Measurements from ENCODE around the gene MYLK3.

Gene MYLK3

DNA sequence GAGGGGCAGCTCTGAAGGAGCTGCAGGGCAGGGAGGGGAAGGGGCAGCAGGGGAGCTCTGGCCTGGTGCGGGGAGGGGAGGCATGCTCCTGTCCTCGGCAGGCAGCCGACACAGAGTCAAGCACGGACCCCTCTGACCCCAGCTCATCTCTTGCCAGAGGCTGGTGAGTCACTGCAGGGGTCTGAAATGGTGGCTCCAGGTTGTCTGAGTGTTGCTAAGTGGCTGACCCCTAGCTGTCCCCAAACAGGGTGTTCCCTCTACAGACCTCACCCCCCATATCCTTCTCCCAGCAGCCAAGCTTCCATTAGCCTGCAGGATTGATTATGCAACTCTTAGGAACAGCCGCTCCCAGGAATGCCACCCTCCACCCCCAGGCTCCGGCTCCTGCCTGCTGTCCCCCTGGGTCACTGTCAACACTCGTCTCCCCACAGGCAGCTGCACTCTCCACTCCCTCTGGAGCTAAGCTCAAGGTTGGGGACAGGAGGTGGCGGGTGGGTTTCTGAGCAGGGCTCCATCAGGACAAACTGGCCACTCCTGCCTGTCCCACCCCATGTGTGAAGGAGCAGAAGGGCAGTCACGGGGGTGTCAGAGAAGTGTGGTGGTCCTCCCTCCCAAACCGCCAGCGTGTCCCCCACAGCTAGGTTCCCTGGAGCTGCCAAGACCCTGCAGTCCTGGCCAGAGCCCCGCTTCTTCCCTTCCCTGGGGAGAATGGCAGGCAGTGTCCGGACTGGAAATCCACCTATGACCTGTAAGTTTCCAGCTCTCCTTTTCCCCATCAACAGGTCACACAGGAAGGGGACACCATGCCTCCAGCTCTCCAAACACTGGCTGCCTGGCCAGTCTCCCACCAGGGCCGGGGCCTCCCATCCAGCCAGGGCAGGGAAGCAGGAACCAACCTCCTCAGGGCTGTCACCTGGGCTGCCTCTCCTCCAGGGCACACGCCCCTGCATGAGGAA, 1.0 kb downstream of the MYLK3 start:
- in situ Hi-C loops (cut with MboI; ENCODE audit: low pct_unique_long_range_greater_than_20kb, low sequenced_read_pairs, unreplicated experiment): no loop called here
- no peak for DNase-seq (ENCODE audit: low spot score)
- TF ChIP-seq, protein P1, sequence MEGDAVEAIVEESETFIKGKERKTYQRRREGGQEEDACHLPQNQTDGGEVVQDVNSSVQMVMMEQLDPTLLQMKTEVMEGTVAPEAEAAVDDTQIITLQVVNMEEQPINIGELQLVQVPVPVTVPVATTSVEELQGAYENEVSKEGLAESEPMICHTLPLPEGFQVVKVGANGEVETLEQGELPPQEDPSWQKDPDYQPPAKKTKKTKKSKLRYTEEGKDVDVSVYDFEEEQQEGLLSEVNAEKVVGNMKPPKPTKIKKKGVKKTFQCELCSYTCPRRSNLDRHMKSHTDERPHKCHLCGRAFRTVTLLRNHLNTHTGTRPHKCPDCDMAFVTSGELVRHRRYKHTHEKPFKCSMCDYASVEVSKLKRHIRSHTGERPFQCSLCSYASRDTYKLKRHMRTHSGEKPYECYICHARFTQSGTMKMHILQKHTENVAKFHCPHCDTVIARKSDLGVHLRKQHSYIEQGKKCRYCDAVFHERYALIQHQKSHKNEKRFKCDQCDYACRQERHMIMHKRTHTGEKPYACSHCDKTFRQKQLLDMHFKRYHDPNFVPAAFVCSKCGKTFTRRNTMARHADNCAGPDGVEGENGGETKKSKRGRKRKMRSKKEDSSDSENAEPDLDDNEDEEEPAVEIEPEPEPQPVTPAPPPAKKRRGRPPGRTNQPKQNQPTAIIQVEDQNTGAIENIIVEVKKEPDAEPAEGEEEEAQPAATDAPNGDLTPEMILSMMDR (IDR thresholded peaks at IDR 0.05; ENCODE audit: extremely low read depth, insufficient read depth, missing control alignments): no peak

DNA sequence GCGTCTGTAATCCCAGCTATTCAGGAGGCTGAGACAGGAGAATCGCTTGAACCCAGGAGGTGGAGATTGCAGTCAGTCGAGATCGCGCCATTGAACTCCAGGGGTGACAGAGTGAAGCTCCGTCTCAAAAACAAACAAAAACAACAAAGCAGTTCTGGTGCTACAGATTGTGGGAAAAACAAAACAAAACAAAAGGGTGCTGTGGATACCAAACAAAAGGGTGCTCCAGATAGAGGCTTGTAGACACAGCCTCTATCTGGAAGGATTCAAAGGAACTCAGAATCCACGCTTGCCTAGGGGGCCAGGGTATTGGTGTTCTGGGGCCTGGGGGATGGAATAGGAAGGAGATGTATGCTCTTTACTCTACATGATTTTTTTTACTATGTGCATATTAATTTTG, 2.5 kb downstream of the MYLK3 start:
- in situ Hi-C loops (cut with MboI; ENCODE audit: low pct_unique_long_range_greater_than_20kb, low sequenced_read_pairs, unreplicated experiment): no loop called here
- no peak for DNase-seq (ENCODE audit: low spot score)
- TF ChIP-seq, protein P1 (IDR thresholded peaks at IDR 0.05; ENCODE audit: extremely low read depth, insufficient read depth, missing control alignments): no peak

DNA sequence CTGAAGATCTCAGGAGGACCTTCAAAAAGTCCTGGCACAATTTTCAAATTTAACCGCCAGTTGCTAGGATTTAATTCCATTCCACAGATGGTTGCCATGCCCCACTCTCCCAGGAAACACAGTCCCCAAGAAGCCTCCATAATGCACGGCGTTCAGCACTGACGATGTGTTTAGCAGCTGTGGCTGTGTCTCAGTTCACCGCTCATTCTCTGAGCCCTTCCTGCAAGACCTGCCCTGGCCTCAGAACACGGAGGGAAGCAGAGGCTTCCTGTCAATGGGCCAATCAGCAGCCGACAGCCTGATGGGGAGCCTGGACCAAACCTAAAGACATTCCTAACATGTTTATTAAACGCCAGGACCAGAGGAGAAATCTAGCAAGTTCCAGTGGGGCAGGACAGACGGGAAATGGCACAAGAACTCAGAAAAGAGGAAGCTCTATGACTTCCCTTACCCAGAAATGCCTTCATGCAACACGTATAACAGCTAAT, 4.9 kb downstream of the MYLK3 start:
- TF ChIP-seq, protein P1 (IDR thresholded peaks at IDR 0.05; ENCODE audit: extremely low read depth, insufficient read depth, missing control alignments): no peak
- peak; percentile 72 for DNase-seq (ENCODE audit: low spot score)
- in situ Hi-C loops (cut with MboI; ENCODE audit: low pct_unique_long_range_greater_than_20kb, low sequenced_read_pairs, unreplicated experiment): no loop called here

DNA sequence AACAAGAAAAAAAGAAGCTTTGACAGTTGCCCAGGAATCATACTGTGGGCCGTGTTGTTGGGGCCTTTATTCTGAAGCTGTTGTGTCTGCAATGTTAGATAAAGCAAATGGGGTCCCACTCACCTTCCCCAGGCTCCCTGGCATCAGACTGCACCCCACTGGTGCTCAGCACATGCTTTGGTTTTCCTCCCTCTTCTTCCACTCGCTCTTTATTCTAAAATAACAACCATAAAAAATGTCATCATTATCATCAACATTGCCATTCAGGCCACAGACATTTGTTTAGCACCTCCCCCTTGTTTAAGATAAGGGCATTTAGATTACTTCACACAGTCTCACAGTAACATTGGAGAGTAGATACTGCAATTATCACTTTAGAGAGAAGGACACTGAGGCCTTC, 8.2 kb downstream of the MYLK3 start:
- in situ Hi-C loops (cut with MboI; ENCODE audit: low pct_unique_long_range_greater_than_20kb, low sequenced_read_pairs, unreplicated experiment): no loop called here
- TF ChIP-seq, protein P1 (IDR thresholded peaks at IDR 0.05; ENCODE audit: extremely low read depth, insufficient read depth, missing control alignments): no peak

DNA sequence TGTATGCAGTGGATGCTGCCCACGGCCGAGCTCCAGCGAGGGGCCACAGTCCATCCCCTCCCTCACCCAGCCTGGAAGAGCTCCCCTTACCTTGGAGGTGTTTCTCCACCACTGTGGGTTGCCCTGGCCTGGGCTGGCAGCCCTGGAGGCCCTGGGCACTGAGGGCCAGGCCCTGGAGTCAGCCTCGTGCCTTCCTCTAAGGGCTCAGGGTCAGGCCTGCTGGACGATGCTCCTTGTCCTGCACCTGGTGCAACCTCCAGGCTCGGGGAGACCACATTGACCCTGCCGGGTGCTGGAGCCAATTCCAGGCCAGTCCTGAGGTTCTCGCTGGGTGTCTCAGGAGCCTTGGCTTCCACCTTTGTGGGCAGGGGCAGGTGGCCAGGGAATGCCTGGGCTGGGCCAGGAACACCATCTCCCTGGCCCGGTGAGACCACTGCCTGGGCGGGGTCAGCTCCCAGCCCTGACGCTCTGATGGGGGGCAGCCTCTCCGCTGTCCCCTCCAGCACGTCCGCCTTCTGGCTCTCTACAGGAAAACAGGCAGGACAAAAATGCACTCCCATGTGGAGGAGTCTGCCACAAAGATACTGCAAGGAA, 10.4 kb downstream of the MYLK3 start:
- in situ Hi-C loops (cut with MboI; ENCODE audit: low pct_unique_long_range_greater_than_20kb, low sequenced_read_pairs, unreplicated experiment): no loop called here
- TF ChIP-seq, protein P1 (IDR thresholded peaks at IDR 0.05; ENCODE audit: extremely low read depth, insufficient read depth, missing control alignments): no peak
- DNase-seq (ENCODE audit: low spot score): no peak

More for the DNA sequence above, 8.2 kb downstream of the MYLK3 start:
- no peak for DNase-seq (ENCODE audit: low spot score)

DNA sequence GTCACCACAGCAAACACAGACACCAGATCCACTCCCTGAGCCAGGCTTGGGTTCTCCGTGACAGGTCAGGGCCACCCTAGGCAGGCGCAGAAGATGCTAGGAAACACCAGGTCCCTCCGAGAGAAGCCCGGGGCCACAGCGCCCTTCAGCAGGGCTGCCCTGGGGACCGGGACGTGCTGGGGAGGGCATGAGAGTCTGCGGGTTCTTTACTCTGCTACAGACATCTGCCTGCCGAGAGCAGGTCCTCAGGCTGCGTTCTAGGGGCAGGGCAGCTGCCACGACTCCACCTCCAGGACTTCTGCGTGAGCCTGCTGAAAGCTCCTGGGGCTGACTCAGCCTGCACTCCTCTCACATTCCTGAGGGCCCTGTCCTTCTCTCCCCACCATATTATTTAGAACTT, 11.4 kb downstream of the MYLK3 start:
- in situ Hi-C loops (cut with MboI; ENCODE audit: low pct_unique_long_range_greater_than_20kb, low sequenced_read_pairs, unreplicated experiment): no loop called here
- DNase-seq (ENCODE audit: low spot score): no peak
- TF ChIP-seq, protein P1 (IDR thresholded peaks at IDR 0.05; ENCODE audit: extremely low read depth, insufficient read depth, missing control alignments): no peak

Measured in GM13977 (cell line).